Neural cell (in vitro differentiated cells): ENCODE measurements around the gene RLN3.

Source experiments
- CTCF ChIP-seq: fragments of 450-650 bp; IDR thresholded peaks from 2 replicates; pipeline ENCODE4 v1.5.1; 2014; ENCODE audit warnings: antibody characterized with exemption, mild to moderate bottlenecking, moderate library complexity; ENCODE audit not compliant: poor library complexity, severe bottlenecking
- EP300 ChIP-seq: fragments of 450-650 bp; conservative IDR thresholded peaks from 2 replicates; pipeline ENCODE4 v1.6.1; 2014; ENCODE audit warnings: antibody characterized with exemption, mild to moderate bottlenecking, moderate library complexity; ENCODE audit not compliant: poor library complexity, severe bottlenecking
- EZH2 ChIP-seq: fragments of 200-600, 300-800 bp; shearing (Covaris generic), sonication (generic); IDR thresholded peaks from 2 replicates; pipeline ENCODE4 v1.6.1; 2014; ENCODE audit warnings: antibody characterized with exemption, low read length, borderline replicate concordance, mild to moderate bottlenecking; ENCODE audit not compliant: insufficient read depth, poor library complexity, severe bottlenecking
- POLR2AphosphoS5 ChIP-seq: IDR thresholded peaks from 2 replicates; pipeline ENCODE4 v1.6.1; 2012
- RAD21 ChIP-seq: fragments of 450-650 bp; conservative IDR thresholded peaks from 2 replicates; pipeline ENCODE4 v1.6.1; 2014; ENCODE audit warnings: antibody characterized with exemption, mild to moderate bottlenecking, moderate library complexity
- REST ChIP-seq: IDR thresholded peaks from 2 replicates; pipeline ENCODE4 v1.6.1; 2012; ENCODE audit warnings: borderline replicate concordance
- TAF1 ChIP-seq: IDR thresholded peaks from 2 replicates; pipeline ENCODE4 v1.6.1; 2012; ENCODE audit warnings: low read depth

GRCh38 chr19:14059652-14060155 lies 31.8 kb downstream of the RLN3 start:
- TF ChIP-seq POLR2AphosphoS5 (no peak), CTCF (no peak), REST (no peak), RAD21 (no peak), EZH2 (no peak), TAF1 (no peak), EP300 (no peak)
